Myocyte (in vitro differentiated cells): ENCODE results near the gene TUBE1. TPM values are rescaled to one million over a fixed set of nuclear protein-coding genes. Genes with fewer than 3 reads are reported as not detected.
"Not testable (repeated sequence)": the region's sequence is repeated elsewhere in the genome, so short reads cannot be mapped to it uniquely, and the experiment has no call there.

Experiments
- DNase-seq: peaks from one replicate; pipeline ENCODE4 v3.0.0-alpha.2; 2012; ENCODE audit warnings: low read depth
- total RNA-seq: library from RNA; depleted of rRNA; stranded (reverse); fragments of >200 nt; gene quantifications from 2 replicates; pipeline ENCODE4 v1.2.3, GENCODE V29; 2014

TUBE1 gene
- total RNA-seq, 1 donor from 2014 or later, result 16.4 TPM

DNA sequence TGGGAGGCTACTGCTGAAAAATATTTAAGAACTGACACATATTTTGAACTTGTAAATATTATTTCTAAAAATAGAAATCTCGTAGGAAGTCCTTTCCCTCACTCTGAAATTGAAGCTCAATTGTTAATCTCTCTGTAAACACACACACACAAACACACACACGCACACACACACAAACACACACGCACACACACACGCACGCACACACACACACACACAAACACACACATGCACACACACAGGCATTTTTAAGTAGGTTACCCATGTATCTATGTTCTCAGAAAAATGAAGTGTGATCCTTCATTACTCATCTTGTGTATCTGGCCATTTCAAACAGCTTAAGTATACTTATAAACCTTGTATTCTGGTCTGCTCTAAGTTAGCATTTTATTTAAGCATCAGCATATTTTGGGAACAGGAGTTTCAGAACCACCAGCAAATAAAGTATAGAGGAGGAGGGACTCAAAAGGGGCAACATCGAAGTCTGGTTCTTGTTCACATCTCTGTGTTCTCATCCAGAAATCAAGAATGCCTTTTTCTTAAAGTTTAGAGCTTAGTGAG lies 21.8 kb downstream of the TUBE1 start:
- DNase-seq, result no peak

DNA sequence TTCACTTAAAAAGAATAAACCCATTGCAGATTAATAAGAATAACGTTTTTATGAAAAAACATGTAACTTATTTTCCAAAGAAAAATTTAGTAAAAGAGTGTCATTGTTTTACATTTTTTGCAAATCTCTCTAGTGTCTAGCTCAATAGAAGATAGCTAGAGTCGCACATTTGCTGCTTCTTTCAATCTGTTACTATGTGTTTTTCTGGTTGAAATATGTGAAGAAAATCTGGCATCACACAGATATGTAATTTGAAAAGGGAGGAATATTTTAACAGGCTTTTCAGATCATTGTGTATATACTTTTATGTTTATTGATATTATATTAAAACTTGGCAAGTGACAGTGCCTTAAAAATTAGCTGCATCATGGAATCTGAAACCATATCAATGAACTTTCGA lies 24.3 kb downstream of the TUBE1 start:
- DNase-seq, result no peak

DNA sequence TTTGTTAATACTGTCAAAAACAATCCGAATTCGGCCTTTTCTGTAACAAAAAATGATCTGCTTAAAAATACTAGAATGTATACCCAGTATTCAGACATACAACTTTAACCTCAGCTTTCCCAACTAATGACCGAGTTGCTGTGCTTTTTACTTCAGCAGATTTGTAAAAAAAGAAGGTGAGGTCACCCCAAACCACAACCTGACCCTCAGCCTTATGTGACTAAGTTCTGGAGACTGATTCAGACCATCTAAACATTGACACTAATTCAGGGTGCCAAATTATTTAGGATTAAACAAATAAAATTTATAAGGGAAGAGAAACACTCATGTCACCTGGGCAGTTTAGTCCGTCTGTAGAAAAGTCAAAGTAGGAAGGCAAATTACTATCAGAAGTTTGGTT lies 25.7 kb downstream of the TUBE1 start:
- peak; percentile 39 for DNase-seq

DNA sequence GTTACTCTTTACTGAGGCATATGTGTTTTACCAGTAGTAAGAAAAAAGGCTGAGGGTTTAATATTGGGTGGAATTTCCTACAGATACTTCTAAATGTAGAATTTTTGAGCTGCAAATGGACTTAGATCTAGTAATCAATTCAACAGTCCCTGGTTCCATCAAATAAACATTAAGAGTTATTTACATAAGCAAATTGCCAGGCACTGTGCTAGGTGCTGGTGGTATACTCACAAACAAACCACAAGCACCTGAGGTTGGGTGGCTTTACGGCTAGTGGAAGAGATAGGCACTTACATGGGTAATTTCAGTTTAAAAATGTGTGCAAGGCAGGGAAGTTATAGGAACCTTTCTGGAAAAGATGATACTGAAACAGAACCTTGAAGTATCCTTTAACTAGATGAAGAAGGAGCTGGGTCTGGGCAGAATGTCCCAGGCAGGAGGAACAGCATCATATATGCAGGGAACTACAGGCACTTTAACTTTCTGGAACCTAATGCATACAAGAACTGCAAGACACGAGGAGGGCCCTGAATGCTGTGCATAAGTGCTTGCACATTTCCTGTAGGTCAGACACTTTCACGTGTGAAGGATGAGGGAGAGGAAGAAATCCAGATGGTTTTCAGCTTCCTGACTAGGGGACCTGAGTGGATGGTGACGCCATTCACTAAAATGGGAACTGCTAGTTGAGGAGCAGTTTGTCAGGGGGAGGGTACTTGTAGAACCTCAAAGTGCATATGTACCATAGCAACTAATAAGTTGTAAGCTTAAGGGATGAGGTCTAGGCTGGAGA lies 28.8 kb downstream of the TUBE1 start:
- DNase-seq, result no peak

DNA sequence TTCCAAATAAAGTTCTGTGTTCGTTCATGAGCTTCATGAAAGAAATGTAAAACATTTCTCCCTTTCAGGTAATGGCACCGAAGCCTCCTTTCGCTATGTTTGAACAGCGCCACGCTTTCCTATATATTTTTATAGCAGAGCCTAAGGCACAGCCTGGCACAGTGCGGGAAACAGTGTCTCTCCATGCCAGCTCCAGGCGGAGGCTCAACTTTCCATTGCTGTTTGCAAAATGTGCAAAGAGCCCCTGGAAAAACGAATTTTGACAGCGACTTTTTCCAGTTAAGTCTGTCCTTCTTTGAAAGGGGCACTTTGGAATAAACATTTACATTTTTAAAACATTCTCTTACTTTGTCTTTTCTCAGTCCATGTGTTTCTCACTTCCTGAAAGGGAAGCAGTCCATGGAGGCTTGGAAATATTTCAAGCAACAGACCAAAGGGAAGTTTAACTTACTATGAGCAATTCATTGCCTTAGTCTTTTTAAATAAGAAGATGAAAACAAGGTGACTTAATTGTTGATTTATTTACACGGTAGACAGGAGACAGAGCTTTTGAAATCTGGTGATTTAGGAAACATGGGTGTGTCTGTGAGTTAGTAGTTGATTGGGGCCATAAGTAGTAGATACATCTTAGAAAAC lies 32.6 kb downstream of the TUBE1 start:
- DNase-seq, result no peak

DNA sequence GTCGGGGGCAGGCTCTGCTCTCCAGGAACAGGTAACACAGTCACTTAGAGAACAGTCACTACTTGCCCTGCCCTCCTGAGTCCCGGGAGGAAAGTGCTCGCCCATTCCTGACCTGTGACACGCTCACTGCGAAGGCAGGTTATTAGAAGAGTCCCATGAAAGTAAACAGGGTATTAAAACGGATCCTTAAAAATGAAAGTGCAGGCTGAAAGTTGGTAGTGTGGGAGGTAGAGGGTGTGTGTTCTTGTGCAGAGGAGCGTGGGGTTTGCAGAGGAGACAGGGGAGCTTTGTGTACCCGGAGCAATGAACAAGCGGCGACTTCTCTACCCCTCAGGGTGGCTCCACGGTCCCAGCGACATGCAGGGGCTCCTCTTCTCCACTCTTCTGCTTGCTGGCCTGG lies 33.3 kb downstream of the TUBE1 start, which contains the start of gene CCN6:
Gene CCN6 (plus strand): TSS at position 104 of the 400 bp plus-strand sequence. CDS start 254 bp downstream, at position 358.
- no peak for DNase-seq

DNA sequence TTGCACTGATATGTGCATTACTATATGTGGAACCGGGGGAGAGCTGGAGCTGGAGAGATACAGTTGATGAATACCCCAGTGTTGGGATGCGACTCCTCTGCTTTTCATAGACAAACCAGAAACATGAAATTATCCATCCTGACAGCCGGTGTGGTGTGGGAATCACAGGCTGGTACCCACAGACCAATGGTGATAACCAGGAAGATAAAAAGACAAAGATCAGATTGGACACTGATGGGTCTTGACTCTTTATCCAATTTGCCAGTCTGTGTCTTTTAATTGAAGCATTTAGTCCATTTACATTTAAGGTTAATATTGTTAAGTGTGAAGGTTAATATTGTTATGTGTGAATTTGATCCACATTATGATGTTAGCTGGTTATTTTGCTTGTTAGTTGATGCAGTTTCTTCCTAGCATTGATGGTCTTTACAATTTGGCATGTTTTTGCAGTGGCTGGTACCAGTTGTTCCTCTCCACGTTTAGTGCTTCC lies 36.0 kb downstream of the TUBE1 start:
- not testable (repeated sequence) for DNase-seq

DNA sequence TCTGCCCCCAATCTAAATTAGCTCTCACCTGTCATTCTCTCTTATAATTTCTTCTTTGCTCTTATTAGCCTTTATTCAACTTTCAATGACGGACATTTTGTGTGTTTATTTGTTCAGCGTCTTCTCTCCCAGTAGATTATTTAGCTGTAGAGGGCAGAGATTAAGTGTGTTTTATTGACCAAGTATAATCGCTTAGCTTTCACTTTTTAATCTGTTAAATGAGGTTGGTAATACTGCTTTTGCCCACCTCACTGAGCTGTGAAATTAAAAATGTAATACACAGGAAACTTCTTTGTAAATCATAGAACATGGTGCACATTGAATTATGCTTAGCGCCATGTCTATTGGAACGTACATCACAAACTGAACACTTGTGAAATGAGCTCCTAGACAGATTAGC lies 36.9 kb downstream of the TUBE1 start:
- DNase-seq, result no peak

DNA sequence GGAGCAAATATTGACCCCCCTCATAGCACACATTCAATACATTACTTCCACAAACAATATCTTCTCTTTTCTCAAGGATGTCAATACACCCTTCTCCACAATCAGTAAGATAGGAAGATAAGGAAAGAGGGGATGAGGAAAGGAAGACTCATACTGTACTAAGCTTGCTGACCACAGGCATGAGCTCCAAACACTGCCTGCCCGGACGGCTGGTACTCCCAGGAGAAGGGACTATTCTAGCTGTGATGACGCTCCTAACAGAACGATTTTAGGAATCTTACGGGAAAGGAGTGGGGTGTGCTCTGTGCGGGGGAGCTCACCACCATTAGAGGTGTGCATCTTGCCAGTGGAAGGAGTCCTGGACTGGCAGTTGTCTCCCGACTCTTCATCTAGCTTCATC lies 37.3 kb downstream of the TUBE1 start:
- peak; percentile 49 for DNase-seq

DNA sequence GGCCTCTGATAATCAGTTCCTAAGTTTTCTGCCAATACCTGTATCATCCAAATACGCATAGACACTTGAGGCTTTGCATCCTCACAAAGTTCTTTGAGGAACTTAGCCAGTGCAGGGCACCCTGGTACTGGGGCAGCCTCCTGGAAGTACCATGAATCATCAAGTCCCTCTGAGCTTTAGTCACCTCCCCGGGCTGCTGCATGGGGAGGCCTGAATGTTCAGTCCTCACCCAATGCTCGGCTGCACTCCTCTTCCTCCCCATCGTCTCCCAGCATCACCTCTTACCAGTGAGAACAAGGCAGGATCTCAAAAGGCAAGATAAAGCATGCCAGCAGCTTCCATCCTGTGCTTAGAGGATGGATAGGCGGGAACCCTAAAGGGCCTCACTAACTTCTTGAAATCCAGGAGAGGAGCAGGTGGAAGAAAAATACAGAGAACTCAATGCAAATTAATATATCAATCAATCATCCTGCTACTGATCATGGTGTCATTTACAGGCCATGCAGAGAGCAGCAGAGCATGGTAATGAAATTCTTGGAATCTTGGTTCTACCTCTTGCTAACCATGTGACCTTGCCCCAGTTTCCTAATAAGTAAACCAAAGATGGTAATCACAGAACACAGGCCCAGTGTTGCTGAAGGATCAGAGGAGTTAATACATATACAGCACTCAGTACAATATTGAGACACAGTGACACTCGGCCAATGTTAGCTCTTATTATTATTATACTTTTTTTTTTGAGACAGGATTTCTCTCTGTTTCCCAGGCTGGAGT lies 38.1 kb downstream of the TUBE1 start:
- no peak for DNase-seq

DNA sequence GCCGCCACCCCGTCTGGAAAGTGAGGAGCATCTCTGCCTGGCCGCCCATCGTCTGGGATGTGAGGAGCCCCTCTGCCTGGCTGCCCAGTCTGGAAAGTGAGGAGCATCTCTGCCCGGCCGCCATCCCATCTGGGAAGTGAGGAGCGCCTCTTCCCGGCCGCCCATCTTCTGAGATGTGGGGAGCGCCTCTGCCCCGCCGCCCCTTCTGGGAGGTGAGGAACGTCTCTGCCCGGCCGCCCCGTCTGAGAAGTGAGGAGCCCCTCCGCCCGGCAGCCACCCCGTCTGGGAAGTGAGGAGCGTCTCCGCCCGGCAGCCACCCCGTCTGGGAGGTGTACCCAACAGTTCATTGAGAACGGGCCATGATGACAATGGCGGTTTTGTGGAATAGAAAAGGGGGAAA lies 39.8 kb downstream of the TUBE1 start:
- not testable (repeated sequence) for DNase-seq

DNA sequence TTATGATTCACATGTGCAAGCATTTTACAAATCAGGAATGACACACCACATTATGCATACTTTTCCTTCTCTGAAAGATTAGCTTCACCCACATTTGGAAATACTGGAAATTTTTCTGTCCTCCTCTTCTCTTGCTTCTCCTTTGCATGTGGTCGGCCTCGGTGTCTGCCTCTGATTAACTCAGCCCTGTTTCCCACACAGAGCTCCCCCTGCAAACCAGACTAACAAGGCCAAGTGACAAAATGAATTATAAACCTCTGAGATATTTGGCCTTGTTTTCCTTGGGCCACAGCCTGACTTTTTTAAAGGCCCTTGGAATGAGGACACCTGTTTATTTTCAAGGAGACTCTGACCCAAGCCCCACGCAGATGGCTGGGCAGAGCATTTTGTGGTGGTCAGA lies 42.4 kb downstream of the TUBE1 start:
- peak; percentile 79 for DNase-seq

DNA sequence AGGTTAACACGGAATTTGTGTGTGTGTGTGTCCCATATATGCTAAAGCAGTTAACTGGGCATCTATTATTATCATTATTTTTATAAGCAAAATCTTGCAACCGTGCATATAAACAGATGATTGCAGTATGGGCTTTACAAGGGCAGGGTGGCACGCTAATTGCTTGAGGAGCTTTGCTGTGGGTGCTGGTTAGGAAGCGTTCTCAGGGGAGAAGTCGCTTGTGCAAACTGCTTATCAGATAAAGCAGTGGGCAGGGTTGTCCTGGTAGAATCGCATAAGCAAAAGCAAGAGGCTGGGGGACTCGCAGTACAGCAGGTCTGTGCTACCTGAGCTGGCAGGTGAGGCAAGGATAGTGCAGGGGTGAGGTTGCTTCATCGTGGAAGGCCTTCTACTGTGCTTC lies 43.1 kb downstream of the TUBE1 start:
- no peak for DNase-seq

DNA sequence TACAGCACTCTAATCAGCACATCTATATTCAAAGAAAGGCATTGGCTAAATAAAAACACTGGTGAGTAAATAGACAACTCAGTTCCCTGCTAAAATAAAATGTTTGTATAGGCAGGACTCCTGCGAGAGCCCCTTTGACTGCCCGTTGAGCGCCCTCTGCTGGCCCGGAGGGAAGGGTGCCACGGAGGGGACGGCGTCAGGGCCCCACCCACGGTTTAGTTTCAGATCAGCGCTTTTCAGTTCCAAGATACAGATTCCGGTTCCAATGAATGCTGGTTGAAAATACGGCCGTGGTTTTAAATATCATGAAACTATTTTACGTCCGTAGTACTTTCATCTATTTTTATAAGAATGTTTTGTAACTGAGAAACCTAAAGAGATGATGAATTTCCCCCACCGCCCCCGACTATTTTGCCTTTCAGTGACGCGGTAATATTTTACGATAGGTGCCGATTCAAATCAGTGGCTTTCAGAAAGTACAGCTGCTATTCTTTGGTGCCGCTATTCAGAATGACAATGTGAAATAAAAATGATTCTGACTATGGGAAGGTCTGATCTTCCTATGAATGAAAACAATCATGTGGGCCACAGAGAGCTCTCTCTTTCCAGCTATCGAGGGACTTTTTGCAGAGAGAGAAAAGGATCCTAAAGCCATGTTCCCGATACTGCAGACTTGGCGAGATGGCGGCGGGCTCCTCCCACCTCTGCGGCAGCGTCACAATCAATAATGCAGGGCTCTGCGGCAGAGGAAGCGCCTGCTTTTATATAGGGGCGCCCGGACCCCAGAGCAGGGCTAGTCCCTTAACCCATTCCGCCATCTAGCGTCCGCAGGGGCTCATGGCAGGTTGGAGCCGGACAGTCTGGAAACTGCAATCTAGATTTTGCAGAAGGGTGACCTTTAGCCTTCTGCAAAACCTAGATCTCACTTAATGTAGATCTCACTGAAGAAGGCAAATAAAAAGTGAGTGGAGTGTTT lies 44.0 kb downstream of the TUBE1 start:
- DNase-seq, result peak; percentile 92

DNA sequence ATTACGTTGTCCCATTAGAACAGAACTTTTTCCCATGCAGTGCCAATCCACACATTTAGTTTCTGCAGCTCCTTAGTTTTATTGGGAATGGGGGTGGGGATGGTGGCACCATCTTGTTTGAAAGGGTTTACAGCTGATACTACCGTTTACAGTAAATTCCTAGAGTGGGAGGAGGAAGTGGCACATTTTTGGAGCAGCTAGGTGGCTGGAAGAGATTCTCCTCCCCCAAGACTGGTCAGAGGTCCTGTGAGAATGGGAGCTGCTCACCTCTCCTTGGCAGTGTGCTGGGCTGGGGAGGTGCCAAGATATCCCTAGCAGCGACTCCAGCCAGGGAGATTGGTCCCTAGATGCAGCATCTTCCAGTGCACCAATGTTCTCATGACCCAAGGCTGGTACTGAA lies 45.7 kb downstream of the TUBE1 start:
- DNase-seq, result no peak

DNA sequence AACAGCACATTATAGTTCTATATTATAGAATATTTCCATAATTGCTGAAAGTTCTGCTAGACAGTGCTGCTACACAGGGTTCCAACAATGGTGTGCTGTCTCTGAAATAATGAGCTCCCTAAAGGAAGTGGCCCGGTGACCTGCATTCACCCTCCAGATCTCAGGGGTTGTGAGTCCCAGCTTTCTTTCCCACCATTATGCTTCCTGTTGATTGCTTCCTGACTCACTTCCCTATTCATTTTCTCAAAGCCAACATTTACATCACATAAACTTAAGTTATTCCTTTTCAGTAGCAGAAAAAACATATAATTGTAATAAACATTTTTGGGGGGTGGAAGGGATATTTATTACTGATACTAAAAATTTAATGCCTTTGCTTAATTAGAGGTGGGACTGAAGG lies 46.3 kb downstream of the TUBE1 start:
- DNase-seq, result no peak

DNA sequence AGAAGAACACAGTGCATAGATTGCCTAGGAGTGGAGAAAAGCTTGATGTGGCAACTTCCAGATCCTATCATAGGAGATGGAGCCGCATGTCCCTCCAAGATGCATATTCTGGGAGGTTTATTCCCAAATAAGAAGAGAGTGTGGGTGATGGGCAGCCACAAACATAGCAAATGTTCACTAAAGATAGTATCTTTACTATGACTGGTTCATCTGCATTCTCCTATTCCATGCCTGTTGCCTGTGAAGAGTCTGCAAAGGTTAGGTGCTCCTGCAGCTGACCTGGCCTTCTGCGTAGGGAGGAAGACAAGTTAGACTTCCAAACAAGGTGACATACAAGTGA lies 47.9 kb downstream of the TUBE1 start:
- DNase-seq, result peak; percentile 22

DNA sequence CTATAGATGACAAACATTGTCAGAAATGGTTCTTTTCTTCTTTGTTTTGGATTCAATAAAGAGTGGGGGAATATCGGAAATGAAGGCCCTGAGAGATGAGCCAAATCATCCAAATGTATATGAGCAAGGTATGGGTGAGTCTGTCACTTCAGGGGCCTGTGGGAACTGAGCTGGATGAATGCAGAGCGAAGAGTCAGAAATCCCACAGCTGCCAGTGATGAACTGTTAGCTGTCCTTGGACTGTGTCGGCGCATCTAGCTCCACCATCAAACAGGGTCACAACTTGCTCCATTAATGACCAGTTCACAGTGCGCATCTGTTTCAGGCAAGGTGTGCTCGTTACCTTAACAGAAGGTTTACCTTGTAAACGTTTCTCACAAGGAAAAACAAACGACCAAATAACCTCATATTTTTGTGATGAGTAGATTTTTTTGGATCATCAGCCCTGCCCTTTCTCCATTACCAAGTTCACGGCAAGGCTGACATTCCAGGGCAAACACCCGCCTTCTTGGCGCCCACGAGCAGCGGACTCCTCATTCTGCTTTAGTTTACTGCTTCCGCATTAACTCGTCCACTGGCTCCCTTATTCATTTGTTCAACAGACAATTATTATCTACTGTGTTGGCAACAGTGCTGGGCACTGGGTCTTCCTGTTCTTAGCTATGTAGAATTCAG lies 48.4 kb downstream of the TUBE1 start:
- peak; percentile 45 for DNase-seq

DNA sequence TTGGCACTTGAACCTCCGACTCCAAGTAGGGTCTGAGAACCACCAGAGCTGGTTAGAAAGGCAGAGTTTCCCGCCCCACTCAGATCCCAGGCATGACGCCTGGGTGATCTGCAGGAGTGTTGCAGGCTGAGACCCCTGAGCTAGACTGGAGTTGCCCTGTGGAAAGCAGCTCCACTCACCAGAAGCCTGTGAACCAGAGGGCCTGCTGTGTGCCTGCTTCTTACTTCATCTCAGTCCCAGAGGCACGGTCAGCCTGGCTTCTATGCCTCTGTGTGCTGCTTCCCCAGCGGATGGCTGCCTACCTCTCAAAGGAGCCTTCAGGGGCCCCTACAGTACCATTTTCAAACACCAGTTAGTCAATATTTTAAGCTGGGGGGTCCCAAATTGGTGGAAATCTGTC lies 49.0 kb downstream of the TUBE1 start:
- DNase-seq, result peak; percentile 45

DNA sequence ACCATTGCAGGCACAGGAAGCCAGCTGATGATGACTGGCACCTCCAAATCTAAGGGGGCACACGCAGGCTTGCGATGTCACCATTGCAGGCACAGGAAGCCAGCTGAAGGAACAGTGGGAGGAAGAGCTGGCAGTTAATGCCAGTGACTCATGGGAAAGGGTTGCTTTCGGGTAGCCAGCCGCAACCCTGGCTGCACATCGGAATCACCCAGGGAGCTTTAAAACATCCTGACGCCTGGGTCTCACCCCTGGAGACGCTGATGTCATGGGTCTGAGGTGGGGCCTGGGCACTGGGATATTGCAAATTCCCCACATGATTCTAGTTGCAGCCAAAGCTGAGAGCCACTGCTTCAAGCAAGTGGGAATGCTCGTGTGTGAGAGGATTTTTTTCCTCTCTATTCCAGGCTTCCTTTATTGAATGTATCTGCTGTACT lies 49.5 kb downstream of the TUBE1 start:
- DNase-seq, result peak; percentile 97
